SK-N-SH treated with all-trans-retinoic acid at 6 μM for 48 hours (cell line): ENCODE data around the gene GFPT1.

Experiments
- ATAC-seq: fragments of 200-7000 bp; cut with Tn5 transposase; 3 replicates; pipeline ENCODE4 v1.9.1; 2020; ENCODE audit warnings: mild to moderate bottlenecking, moderate library complexity
- ARNTL ChIP-seq: fragments of 450-650 bp; formaldehyde crosslinking; IDR thresholded peaks from 2 replicates; pipeline ENCODE4 v1.5.0; 2020; ENCODE audit warnings: low read depth, mild to moderate bottlenecking, moderate library complexity, borderline replicate concordance
- BACH2 ChIP-seq: fragments of 250-450 bp; sonication (Bioruptor Pico); IDR thresholded peaks from 2 replicates; pipeline ENCODE4 v1.9.0; 2021; ENCODE audit warnings: mild to moderate bottlenecking, borderline replicate concordance
- CSDC2 ChIP-seq: fragments of 250-450 bp; sonication (Bioruptor Pico); IDR thresholded peaks from 2 replicates; pipeline ENCODE4 v1.5.0; 2020; ENCODE audit warnings: mild to moderate bottlenecking, moderate library complexity
- ESRRG ChIP-seq: fragments of 250-450 bp; sonication (Bioruptor Pico); IDR thresholded peaks from 2 replicates; pipeline ENCODE4 v1.6.1; 2021; ENCODE audit warnings: mild to moderate bottlenecking
- ISL1 ChIP-seq: fragments of 250-450 bp; sonication (Bioruptor Pico); IDR thresholded peaks from 2 replicates; pipeline ENCODE4 v2.1.2; 2022; ENCODE audit warnings: mild to moderate bottlenecking, moderate library complexity
- OSR1 ChIP-seq: fragments of 250-450 bp; sonication (Bioruptor Pico); IDR thresholded peaks from 2 replicates; pipeline ENCODE4 v1.8.0; 2022; ENCODE audit warnings: moderate library complexity, mild to moderate bottlenecking, inconsistent platforms
- PPARA ChIP-seq: fragments of 250-450 bp; sonication (Bioruptor Pico); IDR thresholded peaks from 2 replicates; pipeline ENCODE4 v1.5.0; 2020; ENCODE audit warnings: mild to moderate bottlenecking, borderline replicate concordance
- RARB ChIP-seq: fragments of 250-450 bp; sonication (Bioruptor Pico); IDR thresholded peaks from 2 replicates; pipeline ENCODE4 v1.8.0; 2021; ENCODE audit warnings: mild to moderate bottlenecking, moderate library complexity
- SNAI2 ChIP-seq: fragments of 250-450 bp; sonication (Bioruptor Pico); IDR thresholded peaks from 2 replicates; pipeline ENCODE4 v1.5.0; 2020; ENCODE audit warnings: mild to moderate bottlenecking, moderate library complexity
- TCF4 ChIP-seq: fragments of 250-450 bp; sonication (Bioruptor Pico); IDR thresholded peaks from 2 replicates; pipeline ENCODE4 v1.8.0; 2021; ENCODE audit warnings: mild to moderate bottlenecking, moderate library complexity, borderline replicate concordance
- ZFP3 ChIP-seq: fragments of 250-450 bp; sonication (Bioruptor Pico); IDR thresholded peaks from 2 replicates; pipeline ENCODE4 v1.5.0; 2020; ENCODE audit warnings: mild to moderate bottlenecking, moderate library complexity
- ZFP30 ChIP-seq: fragments of 450-650 bp; formaldehyde crosslinking; IDR thresholded peaks from 2 replicates; pipeline ENCODE4 v1.5.0; 2022; ENCODE audit warnings: mild to moderate bottlenecking, moderate library complexity
- ZNF565 ChIP-seq: fragments of 450-650 bp; formaldehyde crosslinking; conservative IDR thresholded peaks from 2 replicates; pipeline ENCODE4 v1.5.0; 2020; ENCODE audit warnings: low read depth, mild to moderate bottlenecking, moderate library complexity
- ZNF70 ChIP-seq: fragments of 450-650 bp; formaldehyde crosslinking; IDR thresholded peaks from 2 replicates; pipeline ENCODE4 v1.5.0; 2020; ENCODE audit warnings: mild to moderate bottlenecking, moderate library complexity
- TF ChIP-seq, protein P1 (sequence below): fragments of 250-450 bp; sonication (Bioruptor Pico); IDR thresholded peaks from 2 replicates; pipeline ENCODE4 v1.5.0; 2020; ENCODE audit warnings: mild to moderate bottlenecking, moderate library complexity
- TF ChIP-seq, protein P2 (sequence below): fragments of 250-450 bp; sonication (Bioruptor Pico); IDR thresholded peaks from 2 replicates; pipeline ENCODE4 v1.8.0; 2020; ENCODE audit warnings: mild to moderate bottlenecking, moderate library complexity, borderline replicate concordance
- TF ChIP-seq, protein P3 (sequence below): fragments of 250-450 bp; sonication (Bioruptor Pico); IDR thresholded peaks from 2 replicates; pipeline ENCODE4 v1.8.0; 2021; ENCODE audit warnings: low read depth, mild to moderate bottlenecking, moderate library complexity, borderline replicate concordance
- TF ChIP-seq, protein P4 (sequence below): fragments of 250-450 bp; sonication (Bioruptor Pico); IDR thresholded peaks from 2 replicates; pipeline ENCODE4 v1.5.1; 2020; ENCODE audit warnings: low read depth, mild to moderate bottlenecking, moderate library complexity

GFPT1 gene

DNA sequence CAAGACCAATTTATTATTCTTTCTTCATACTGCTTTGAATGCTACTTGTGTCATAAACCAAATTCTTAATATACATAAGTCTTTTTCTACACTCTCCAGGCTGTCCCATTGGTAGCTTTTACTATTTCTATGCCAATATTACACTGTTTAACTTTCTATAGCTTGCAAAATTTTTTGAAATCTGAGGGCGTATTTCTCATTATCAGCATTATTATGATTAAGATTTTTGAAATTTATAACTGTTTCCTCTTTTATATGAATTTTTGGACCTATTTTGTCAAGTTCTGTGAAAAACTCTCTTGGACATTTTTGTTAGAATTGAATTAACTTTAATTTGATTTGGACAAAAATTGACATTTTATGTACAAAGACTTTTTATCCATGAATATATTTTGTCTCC, 98.6 kb downstream of the GFPT1 start:
- no peak for ATAC-seq
- TF ChIP-seq, protein P1, sequence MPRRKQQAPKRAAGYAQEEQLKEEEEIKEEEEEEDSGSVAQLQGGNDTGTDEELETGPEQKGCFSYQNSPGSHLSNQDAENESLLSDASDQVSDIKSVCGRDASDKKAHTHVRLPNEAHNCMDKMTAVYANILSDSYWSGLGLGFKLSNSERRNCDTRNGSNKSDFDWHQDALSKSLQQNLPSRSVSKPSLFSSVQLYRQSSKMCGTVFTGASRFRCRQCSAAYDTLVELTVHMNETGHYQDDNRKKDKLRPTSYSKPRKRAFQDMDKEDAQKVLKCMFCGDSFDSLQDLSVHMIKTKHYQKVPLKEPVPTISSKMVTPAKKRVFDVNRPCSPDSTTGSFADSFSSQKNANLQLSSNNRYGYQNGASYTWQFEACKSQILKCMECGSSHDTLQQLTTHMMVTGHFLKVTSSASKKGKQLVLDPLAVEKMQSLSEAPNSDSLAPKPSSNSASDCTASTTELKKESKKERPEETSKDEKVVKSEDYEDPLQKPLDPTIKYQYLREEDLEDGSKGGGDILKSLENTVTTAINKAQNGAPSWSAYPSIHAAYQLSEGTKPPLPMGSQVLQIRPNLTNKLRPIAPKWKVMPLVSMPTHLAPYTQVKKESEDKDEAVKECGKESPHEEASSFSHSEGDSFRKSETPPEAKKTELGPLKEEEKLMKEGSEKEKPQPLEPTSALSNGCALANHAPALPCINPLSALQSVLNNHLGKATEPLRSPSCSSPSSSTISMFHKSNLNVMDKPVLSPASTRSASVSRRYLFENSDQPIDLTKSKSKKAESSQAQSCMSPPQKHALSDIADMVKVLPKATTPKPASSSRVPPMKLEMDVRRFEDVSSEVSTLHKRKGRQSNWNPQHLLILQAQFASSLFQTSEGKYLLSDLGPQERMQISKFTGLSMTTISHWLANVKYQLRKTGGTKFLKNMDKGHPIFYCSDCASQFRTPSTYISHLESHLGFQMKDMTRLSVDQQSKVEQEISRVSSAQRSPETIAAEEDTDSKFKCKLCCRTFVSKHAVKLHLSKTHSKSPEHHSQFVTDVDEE (CRISPR knock-in tag): no peak
- TF ChIP-seq, protein P2, sequence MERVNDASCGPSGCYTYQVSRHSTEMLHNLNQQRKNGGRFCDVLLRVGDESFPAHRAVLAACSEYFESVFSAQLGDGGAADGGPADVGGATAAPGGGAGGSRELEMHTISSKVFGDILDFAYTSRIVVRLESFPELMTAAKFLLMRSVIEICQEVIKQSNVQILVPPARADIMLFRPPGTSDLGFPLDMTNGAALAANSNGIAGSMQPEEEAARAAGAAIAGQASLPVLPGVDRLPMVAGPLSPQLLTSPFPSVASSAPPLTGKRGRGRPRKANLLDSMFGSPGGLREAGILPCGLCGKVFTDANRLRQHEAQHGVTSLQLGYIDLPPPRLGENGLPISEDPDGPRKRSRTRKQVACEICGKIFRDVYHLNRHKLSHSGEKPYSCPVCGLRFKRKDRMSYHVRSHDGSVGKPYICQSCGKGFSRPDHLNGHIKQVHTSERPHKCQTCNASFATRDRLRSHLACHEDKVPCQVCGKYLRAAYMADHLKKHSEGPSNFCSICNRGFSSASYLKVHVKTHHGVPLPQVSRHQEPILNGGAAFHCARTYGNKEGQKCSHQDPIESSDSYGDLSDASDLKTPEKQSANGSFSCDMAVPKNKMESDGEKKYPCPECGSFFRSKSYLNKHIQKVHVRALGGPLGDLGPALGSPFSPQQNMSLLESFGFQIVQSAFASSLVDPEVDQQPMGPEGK: no peak
- TF ChIP-seq BACH2: no peak
- no peak for TF ChIP-seq ZFP3 (CRISPR knock-in tag)
- TF ChIP-seq ZNF70 (CRISPR knock-in tag): no peak
- TF ChIP-seq, all 23 proteins: peak for 0

DNA sequence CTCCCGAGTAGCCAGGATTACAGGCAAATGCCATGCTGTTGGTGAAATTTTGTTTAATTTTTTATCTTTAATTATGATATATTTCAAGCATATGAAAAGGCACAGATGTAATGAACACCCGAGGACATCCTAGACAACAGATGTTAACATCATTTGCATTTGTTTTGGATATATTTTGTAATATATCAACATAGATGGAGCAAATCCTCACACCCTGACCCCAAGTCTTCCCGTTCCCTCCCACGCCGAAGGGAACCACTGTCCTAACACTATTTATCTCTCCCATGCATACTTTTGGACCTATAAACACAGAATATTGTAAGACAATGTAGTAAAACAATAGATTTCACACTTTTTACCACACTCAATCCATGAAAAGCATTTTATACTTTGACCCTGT, 99.5 kb downstream of the GFPT1 start:
- no peak for ATAC-seq
- TF ChIP-seq ISL1 (CRISPR knock-in tag) (no peak), RARB (CRISPR knock-in tag) (no peak), ZFP3 (CRISPR knock-in tag) (no peak), OSR1 (CRISPR knock-in tag) (no peak), ESRRG (no peak), CSDC2 (no peak), ARNTL (no peak)
- TF ChIP-seq, all 23 proteins: peak for 0

DNA sequence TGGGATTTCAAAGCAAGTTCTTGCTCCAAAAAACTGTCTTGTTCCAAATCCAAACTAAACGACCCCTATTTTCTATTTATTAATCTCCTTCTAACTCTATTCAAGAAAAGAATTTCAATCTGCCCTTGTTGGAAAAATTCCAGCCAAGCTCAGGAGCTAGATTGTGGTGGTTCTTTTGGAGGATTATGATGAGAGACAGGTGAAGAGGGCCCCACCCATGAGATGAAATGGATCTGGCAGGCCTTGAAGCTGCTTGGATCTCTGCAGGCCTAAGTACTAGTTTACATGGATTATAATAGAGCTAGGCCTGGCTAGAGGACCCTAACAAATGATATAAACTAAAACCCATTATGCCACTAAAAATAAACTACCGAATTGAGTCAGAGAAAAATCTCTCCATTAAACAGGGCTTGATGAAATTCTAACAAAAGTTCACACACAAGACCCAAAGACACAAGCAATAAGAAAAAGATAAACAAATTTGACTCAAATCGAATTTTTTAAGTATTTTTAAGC, 101.6 kb downstream of the GFPT1 start:
- ATAC-seq: no peak

More for the DNA sequence above, 101.6 kb downstream of the GFPT1 start:
- TF ChIP-seq, protein P2: no peak
- TF ChIP-seq ZNF565 (CRISPR knock-in tag): no peak
- TF ChIP-seq, protein P3, sequence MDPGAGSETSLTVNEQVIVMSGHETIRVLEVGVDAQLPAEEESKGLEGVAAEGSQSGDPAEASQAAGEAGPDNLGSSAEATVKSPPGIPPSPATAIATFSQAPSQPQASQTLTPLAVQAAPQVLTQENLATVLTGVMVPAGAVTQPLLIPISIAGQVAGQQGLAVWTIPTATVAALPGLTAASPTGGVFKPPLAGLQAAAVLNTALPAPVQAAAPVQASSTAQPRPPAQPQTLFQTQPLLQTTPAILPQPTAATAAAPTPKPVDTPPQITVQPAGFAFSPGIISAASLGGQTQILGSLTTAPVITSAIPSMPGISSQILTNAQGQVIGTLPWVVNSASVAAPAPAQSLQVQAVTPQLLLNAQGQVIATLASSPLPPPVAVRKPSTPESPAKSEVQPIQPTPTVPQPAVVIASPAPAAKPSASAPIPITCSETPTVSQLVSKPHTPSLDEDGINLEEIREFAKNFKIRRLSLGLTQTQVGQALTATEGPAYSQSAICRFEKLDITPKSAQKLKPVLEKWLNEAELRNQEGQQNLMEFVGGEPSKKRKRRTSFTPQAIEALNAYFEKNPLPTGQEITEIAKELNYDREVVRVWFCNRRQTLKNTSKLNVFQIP (CRISPR knock-in tag): no peak
- no peak for TF ChIP-seq ZFP30
- no peak for TF ChIP-seq ZNF70 (CRISPR knock-in tag)
- no peak for TF ChIP-seq ISL1 (CRISPR knock-in tag)
- no peak for TF ChIP-seq CSDC2
- no peak for TF ChIP-seq ZFP3 (CRISPR knock-in tag)
- TF ChIP-seq SNAI2 (CRISPR knock-in tag): no peak
- TF ChIP-seq, protein P1 (CRISPR knock-in tag): no peak
- no peak for TF ChIP-seq PPARA (CRISPR knock-in tag)
- TF ChIP-seq, protein P4, sequence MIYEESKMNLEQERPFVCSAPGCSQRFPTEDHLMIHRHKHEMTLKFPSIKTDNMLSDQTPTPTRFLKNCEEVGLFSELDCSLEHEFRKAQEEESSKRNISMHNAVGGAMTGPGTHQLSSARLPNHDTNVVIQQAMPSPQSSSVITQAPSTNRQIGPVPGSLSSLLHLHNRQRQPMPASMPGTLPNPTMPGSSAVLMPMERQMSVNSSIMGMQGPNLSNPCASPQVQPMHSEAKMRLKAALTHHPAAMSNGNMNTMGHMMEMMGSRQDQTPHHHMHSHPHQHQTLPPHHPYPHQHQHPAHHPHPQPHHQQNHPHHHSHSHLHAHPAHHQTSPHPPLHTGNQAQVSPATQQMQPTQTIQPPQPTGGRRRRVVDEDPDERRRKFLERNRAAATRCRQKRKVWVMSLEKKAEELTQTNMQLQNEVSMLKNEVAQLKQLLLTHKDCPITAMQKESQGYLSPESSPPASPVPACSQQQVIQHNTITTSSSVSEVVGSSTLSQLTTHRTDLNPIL (CRISPR knock-in tag): no peak
- no peak for TF ChIP-seq OSR1 (CRISPR knock-in tag)
- TF ChIP-seq BACH2: no peak
- TF ChIP-seq ESRRG: no peak
- no peak for TF ChIP-seq ARNTL
- TF ChIP-seq TCF4: no peak
